ENCODE measurements around the gene TTLL9. TPM values are rescaled to one million over a fixed set of nuclear protein-coding genes. Genes with fewer than 3 reads are reported as not detected.

The TTLL9 gene
- total RNA-seq, 2 donors from 2014 or later: 1.2 TPM; not detected in 1

DNA sequence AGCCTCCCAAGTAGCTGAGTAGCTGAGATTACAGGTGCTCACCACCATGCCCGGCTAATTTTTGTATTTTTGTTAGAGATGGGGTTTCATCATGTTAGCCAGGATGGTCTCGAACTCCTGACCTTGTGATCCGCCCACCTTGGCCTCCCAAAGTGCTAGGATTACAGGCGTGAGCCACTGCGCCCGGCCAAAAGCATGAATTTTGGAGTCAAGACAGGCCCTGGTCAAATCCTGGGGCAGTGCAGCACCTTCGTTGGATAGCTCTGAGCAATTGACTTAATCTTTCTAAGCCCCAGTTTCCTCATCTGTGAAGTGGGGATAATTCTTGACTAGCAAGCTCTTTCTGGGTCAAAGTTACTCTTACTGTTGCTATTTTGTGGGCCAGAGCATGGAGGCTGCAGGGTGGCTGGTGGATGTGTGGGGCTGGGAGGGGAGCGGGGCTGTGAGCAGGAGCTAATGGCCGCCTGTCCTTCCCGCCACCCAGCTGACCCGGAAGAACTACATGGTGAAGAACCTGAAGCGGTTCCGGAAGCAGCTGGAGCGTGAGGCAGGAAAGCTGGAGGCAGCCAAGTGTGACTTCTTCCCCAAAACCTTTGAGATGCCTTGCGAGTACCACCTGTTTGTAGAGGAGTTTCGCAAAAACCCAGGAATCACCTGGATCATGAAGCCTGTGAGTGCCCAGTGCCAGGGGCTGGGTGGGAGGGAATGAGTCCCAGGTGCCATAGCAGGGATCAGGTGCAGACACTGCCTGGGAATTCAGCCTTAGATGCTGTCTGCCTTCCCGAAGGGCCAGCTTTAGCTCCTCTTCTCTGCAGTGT, 39.0 kb downstream of the TTLL9 start:
- no peaks in the 10 kb centered on the region for H3K36me3 ChIP-seq
- no peaks in the 10 kb centered on the region for H3K4me1 ChIP-seq (replicated peaks)
- WGBS: 96% methylated on average over 17 of the region's 17 CpGs
- no peak overlapping the region for H3K27ac ChIP-seq
- no peaks in the 10 kb centered on the region for H3K9me3 ChIP-seq
- intact Hi-C loops (cut with DNase I): no loop called here
- no peak overlapping the region for H3K4me3 ChIP-seq
- H3K27me3 ChIP-seq (replicated peaks; ENCODE audit: insufficient read depth): no peaks in the 10 kb centered on the region
- TF ChIP-seq, protein P1, sequence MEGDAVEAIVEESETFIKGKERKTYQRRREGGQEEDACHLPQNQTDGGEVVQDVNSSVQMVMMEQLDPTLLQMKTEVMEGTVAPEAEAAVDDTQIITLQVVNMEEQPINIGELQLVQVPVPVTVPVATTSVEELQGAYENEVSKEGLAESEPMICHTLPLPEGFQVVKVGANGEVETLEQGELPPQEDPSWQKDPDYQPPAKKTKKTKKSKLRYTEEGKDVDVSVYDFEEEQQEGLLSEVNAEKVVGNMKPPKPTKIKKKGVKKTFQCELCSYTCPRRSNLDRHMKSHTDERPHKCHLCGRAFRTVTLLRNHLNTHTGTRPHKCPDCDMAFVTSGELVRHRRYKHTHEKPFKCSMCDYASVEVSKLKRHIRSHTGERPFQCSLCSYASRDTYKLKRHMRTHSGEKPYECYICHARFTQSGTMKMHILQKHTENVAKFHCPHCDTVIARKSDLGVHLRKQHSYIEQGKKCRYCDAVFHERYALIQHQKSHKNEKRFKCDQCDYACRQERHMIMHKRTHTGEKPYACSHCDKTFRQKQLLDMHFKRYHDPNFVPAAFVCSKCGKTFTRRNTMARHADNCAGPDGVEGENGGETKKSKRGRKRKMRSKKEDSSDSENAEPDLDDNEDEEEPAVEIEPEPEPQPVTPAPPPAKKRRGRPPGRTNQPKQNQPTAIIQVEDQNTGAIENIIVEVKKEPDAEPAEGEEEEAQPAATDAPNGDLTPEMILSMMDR (IDR thresholded peaks at IDR 0.05): no peak
- TF ChIP-seq POLR2A (IDR thresholded peaks at IDR 0.05) (no peak), POLR2AphosphoS5 (IDR thresholded peaks at IDR 0.05) (no peak)
- no peak for DNase-seq (ENCODE audit: low spot score)

DNA sequence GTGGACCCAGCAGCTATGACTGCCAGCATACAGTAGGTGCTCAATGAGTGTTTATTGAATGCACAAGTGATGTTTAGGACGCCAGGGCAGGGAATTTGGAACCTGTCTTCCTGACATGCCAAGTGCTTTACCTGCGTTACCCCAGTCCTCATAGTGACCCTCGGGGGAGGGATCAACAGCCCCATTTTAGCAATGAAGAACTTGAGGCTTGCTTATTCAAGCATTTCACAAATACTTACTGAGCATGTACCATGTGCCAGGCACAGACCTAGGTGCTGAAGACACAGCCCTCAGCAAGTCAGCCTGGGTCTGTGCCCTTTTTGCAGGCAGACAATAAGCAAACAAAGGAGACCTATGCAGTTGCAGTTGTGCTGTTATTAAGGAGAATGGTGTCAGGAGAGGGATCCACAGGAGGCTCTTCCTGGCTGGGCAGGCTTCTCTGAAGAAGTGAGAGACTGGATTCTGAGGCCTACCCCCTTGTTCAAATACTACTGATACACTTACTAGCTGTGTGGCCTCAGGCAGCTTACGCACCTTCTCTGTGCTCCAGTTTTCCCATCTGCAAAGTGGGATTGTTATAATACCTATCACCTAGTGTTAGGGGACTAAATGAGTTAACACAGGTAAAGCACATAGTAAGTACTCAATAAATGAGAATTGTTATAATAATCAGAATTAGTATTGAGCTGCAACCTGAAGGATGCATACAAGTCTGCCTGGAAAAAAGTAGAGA, 39.8 kb downstream of the TTLL9 start:
- WGBS: 90% methylated on average over 4 of the region's 4 CpGs
- TF ChIP-seq, protein P1 (IDR thresholded peaks at IDR 0.05): no peak
- TF ChIP-seq POLR2AphosphoS5 (IDR thresholded peaks at IDR 0.05) (no peak), POLR2A (IDR thresholded peaks at IDR 0.05) (no peak)
- Histone ChIP-seq H3K9me3 (no peaks in the 10 kb centered on the region), H3K36me3 (no peaks in the 10 kb centered on the region), H3K27ac (no peak overlapping the region), H3K4me1 (replicated peaks) (no peaks in the 10 kb centered on the region), H3K27me3 (replicated peaks; ENCODE audit: insufficient read depth) (no peaks in the 10 kb centered on the region), H3K4me3 (no peak overlapping the region)
- intact Hi-C loops (cut with DNase I): no loop called here
- DNase-seq (ENCODE audit: low spot score): no peak

DNA sequence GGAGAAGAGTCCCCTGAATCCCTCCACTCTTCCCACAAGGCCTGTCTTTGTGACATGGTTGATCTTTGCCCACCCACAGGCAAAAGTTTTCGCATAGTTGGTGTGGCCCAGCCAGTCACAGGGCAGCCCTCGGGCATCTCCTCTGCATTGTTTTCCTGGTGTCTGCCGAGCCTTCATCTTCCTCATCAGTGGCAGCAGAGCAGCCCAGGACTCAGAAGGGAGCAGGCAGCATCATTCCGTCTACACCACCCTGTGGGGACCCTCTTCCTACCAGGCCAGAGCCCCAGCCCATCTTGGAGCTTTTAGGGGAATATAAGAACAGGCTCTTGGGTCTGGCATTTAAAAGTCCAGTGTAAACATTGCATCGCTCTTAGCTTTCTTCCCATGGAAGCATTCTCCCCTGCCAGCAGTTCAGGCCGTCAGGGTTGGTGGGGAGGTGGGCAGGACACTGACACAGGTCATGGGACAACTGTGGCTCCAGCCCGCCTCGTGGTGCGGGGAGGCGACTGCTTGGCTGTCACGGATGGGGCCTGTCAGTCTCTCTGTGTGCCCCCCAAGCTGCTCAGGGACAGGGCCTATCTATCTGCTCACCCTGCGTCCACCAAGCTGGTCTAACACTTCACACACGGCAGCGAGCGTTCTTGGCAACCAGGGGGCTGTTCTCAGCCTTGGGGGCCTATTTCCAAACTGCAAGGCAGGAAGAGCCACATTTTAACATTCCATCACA, 43.2 kb downstream of the TTLL9 start:
- no peaks in the 10 kb centered on the region for H3K4me1 ChIP-seq (replicated peaks)
- 74% methylated on average over 15 of the region's 15 CpGs for WGBS
- intact Hi-C loops (cut with DNase I): no loop called here
- H3K9me3 ChIP-seq: no peaks in the 10 kb centered on the region
- H3K27me3 ChIP-seq (replicated peaks; ENCODE audit: insufficient read depth): no peaks in the 10 kb centered on the region
- H3K36me3 ChIP-seq: no peaks in the 10 kb centered on the region
- no peak overlapping the region for H3K27ac ChIP-seq
- DNase-seq (ENCODE audit: low spot score): no peak
- TF ChIP-seq, protein P1 (IDR thresholded peaks at IDR 0.05): no peak
- no peak overlapping the region for H3K4me3 ChIP-seq

GRCh38 chr20:31914170-31914569, 43.7 kb downstream of the TTLL9 start:
- H3K27ac ChIP-seq: no peak overlapping the region
- no peak for DNase-seq (ENCODE audit: low spot score)
- TF ChIP-seq, protein P1 (IDR thresholded peaks at IDR 0.05): no peak
- no peak for TF ChIP-seq POLR2AphosphoS5 (IDR thresholded peaks at IDR 0.05)
- TF ChIP-seq POLR2A (IDR thresholded peaks at IDR 0.05): no peak
- intact Hi-C loops (cut with DNase I): no loop called here
- H3K4me1 ChIP-seq (replicated peaks): no peaks in the 10 kb centered on the region
- H3K27me3 ChIP-seq (replicated peaks; ENCODE audit: insufficient read depth): no peaks in the 10 kb centered on the region
- no peaks in the 10 kb centered on the region for H3K9me3 ChIP-seq
- WGBS: 53% methylated on average over 5 of the region's 5 CpGs
- H3K36me3 ChIP-seq: no peaks in the 10 kb centered on the region
- no peak overlapping the region for H3K4me3 ChIP-seq

Data from prostate gland (tissue), 2 donors.